22Rv1 (cell line): Measurements from ENCODE around the gene ODAPH.
"Not testable (repeated sequence)": the region's sequence is repeated elsewhere in the genome, so short reads cannot be mapped to it uniquely, and the experiment has no call there.

Source experiments
- CTCF ChIP-seq: fragments of 450-650 bp; IDR thresholded peaks from 2 replicates; pipeline ENCODE4 v1.5.1; 2017; ENCODE audit warnings: mild to moderate bottlenecking
- ZFX ChIP-seq: fragments of 450-650 bp; IDR thresholded peaks from 2 replicates; pipeline ENCODE4 v1.6.1; 2017; ENCODE audit warnings: antibody characterized with exemption, borderline replicate concordance

GRCh38 chr4:75509592-75509991, 46.3 kb upstream of the ODAPH start:
- TF ChIP-seq CTCF, ZFX: not testable (repeated sequence)
